ENCODE data around the gene CAMTA1.
"Not testable (repeated sequence)": the region's sequence is repeated elsewhere in the genome, so short reads cannot be mapped to it uniquely, and the experiment has no call there.

CAMTA1 gene

GRCh38 chr1:7406641-7407543, 621.6 kb downstream of the CAMTA1 start:
- DNase-seq, result no peak

- no peak for DNase-seq
These were observed 622.3 kb downstream of the CAMTA1 start for GRCh38 chr1:7407544-7407895.

GRCh38 chr1:7407980-7408770, 622.9 kb downstream of the CAMTA1 start:
- no peak for DNase-seq

- DNase-seq, result no peak
These were observed 623.5 kb downstream of the CAMTA1 start for GRCh38 chr1:7408771-7409150.

- DNase-seq, result no peak
These were observed 624.0 kb downstream of the CAMTA1 start for GRCh38 chr1:7409278-7409677.

- DNase-seq, result no peak
These were observed 624.9 kb downstream of the CAMTA1 start for GRCh38 chr1:7410156-7410555.

- DNase-seq, result not testable (repeated sequence)
These were observed 632.4 kb downstream of the CAMTA1 start for GRCh38 chr1:7417618-7418017.

- no peak for DNase-seq
These were observed 633.3 kb downstream of the CAMTA1 start for GRCh38 chr1:7418442-7419080.

GRCh38 chr1:7420098-7420445, 634.8 kb downstream of the CAMTA1 start:
- DNase-seq, result no peak

- no peak for DNase-seq
These were observed 635.3 kb downstream of the CAMTA1 start for GRCh38 chr1:7420470-7421100.

- DNase-seq, result no peak
These were observed 636.3 kb downstream of the CAMTA1 start for GRCh38 chr1:7421471-7422075.

- DNase-seq, result no peak
These were observed 636.8 kb downstream of the CAMTA1 start for GRCh38 chr1:7422081-7422480.

GRCh38 chr1:7422561-7422960, 637.3 kb downstream of the CAMTA1 start:
- DNase-seq, result no peak

- DNase-seq, result no peak
These were observed 637.7 kb downstream of the CAMTA1 start for GRCh38 chr1:7422966-7423365.

- no peak for DNase-seq
These were observed 639.2 kb downstream of the CAMTA1 start for GRCh38 chr1:7424352-7424890.

GRCh38 chr1:7425229-7425628, 640.0 kb downstream of the CAMTA1 start:
- DNase-seq, result no peak

GRCh38 chr1:7425771-7426170, 640.5 kb downstream of the CAMTA1 start:
- DNase-seq, result no peak

- DNase-seq, result no peak
These were observed 641.7 kb downstream of the CAMTA1 start for GRCh38 chr1:7426780-7427604.

GRCh38 chr1:7427605-7428300, 642.5 kb downstream of the CAMTA1 start:
- no peak for DNase-seq

GRCh38 chr1:7429290-7429689, 644.0 kb downstream of the CAMTA1 start:
- no peak for DNase-seq

GRCh38 chr1:7430047-7430608, 644.9 kb downstream of the CAMTA1 start:
- DNase-seq, result no peak

All from NCI-H1436 (cell line).